Thyroid gland (tissue), 4 donors: ENCODE measurements around the gene HRH1.

Source experiments
- POLR2A ChIP-seq, 2 donors: fragments of 450-650 bp; IDR thresholded peaks; one replicate each; pipeline ENCODE4 v1.6.1; 2017; ENCODE audit warnings: antibody characterized with exemption in 2 of 2, mild to moderate bottlenecking in 2 of 2, moderate library complexity in 1 of 2
- TF ChIP-seq, protein P1 (sequence below), 6 experiments: fragments of 200-600 bp in 3 of 6; fragments of 450-650 bp in 3 of 6; sonication (generic) in 3 of 6; IDR thresholded peaks; one replicate each; pipeline ENCODE4 v1.5.1; 2016 to 2019; ENCODE audit warnings: antibody characterized with exemption in 6 of 6, mild to moderate bottlenecking in 2 of 6, inconsistent platforms in 1 of 6, moderate library complexity in 1 of 6

GRCh38 chr3:11154953-11155325 lies 646 bp downstream of the HRH1 start:
- no peak for TF ChIP-seq POLR2A (IDR thresholded peaks at IDR 0.05)
- TF ChIP-seq, protein P1, sequence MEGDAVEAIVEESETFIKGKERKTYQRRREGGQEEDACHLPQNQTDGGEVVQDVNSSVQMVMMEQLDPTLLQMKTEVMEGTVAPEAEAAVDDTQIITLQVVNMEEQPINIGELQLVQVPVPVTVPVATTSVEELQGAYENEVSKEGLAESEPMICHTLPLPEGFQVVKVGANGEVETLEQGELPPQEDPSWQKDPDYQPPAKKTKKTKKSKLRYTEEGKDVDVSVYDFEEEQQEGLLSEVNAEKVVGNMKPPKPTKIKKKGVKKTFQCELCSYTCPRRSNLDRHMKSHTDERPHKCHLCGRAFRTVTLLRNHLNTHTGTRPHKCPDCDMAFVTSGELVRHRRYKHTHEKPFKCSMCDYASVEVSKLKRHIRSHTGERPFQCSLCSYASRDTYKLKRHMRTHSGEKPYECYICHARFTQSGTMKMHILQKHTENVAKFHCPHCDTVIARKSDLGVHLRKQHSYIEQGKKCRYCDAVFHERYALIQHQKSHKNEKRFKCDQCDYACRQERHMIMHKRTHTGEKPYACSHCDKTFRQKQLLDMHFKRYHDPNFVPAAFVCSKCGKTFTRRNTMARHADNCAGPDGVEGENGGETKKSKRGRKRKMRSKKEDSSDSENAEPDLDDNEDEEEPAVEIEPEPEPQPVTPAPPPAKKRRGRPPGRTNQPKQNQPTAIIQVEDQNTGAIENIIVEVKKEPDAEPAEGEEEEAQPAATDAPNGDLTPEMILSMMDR (IDR thresholded peaks at IDR 0.05) = no peak
